Keratinocyte (primary cell): ENCODE data around the gene INPP5K. TPM values are rescaled to one million over a fixed set of nuclear protein-coding genes. Genes with fewer than 3 reads are reported as not detected.

Source experiments
- DNase-seq: peaks from one replicate; pipeline ENCODE4 v3.0.0-alpha.2; 2011; ENCODE audit warnings: low read depth, missing footprints, low spot score
- FAIRE-seq: peaks from 2 replicates; lab custom pipeline; 2011; peaks lifted over from hg19 to GRCh38; lab: Jason Lieb, UNC
- H2AFZ ChIP-seq: 2 replicates; pipeline ENCODE4 v1.6.0; 2012; ENCODE audit warnings: low read length, control low read depth, inconsistent platforms; ENCODE audit not compliant: control insufficient read depth
- H3K27ac ChIP-seq: 2 replicates; pipeline ENCODE4 v1.5.1; 2011; ENCODE audit warnings: low read length; ENCODE audit not compliant: control insufficient read depth, insufficient read depth
- H3K27me3 ChIP-seq: 3 replicates; pipeline ENCODE4 v1.6.0; 2011; ENCODE audit warnings: low read length; ENCODE audit not compliant: control insufficient read depth, insufficient read depth; ENCODE audit errors: extremely low read depth
- H3K36me3 ChIP-seq, 2 experiments: 2 replicates in 1 of 2; 3 replicates in 1 of 2; pipeline ENCODE4 v1.5.1; 2011; ENCODE audit warnings: low read length in 2 of 2, mild to moderate bottlenecking in 1 of 2; ENCODE audit not compliant: control insufficient read depth in 2 of 2, insufficient read depth in 2 of 2; ENCODE audit errors: extremely low read depth in 1 of 2
- H3K4me1 ChIP-seq: 3 replicates; pipeline ENCODE4 v1.5.1; 2011; ENCODE audit warnings: low read length; ENCODE audit not compliant: control insufficient read depth, insufficient read depth; ENCODE audit errors: extremely low read depth
- H3K4me2 ChIP-seq: 3 replicates; pipeline ENCODE4 v1.6.0; 2011; ENCODE audit warnings: low read depth, low read length; ENCODE audit not compliant: control insufficient read depth, insufficient read depth; ENCODE audit errors: extremely low read depth
- H3K4me3 ChIP-seq, 3 experiments: fragments of 200-600 bp in 1 of 3; sonication (generic) in 1 of 3; 2 replicates in 2 of 3; 3 replicates in 1 of 3; pipeline ENCODE4 v1.5.1; 2011 to 2016; ENCODE audit warnings: low read length in 3 of 3, mild to moderate bottlenecking in 3 of 3, control low read depth in 2 of 3, inconsistent platforms in 1 of 3, low read depth in 1 of 3, mixed read lengths in 1 of 3, mixed run types in 1 of 3, moderate library complexity in 1 of 3; ENCODE audit not compliant: control insufficient read depth in 2 of 3, insufficient read depth in 2 of 3; ENCODE audit errors: extremely low read depth in 1 of 3
- H3K79me2 ChIP-seq: 2 replicates; pipeline ENCODE4 v1.6.0; 2012; ENCODE audit warnings: low read length; ENCODE audit not compliant: control insufficient read depth, insufficient read depth
- H3K9ac ChIP-seq: 3 replicates; pipeline ENCODE4 v1.6.0; 2011; ENCODE audit warnings: low read length; ENCODE audit not compliant: control insufficient read depth, insufficient read depth; ENCODE audit errors: extremely low read depth
- H3K9me1 ChIP-seq: 3 replicates; pipeline ENCODE4 v1.6.0; 2011; ENCODE audit warnings: low read length; ENCODE audit not compliant: control insufficient read depth, insufficient read depth; ENCODE audit errors: extremely low read depth
- H3K9me3 ChIP-seq: 2 replicates; pipeline ENCODE4 v1.5.1; 2012; ENCODE audit warnings: low read depth, low read length; ENCODE audit not compliant: control insufficient read depth
- H4K20me1 ChIP-seq: 3 replicates; pipeline ENCODE4 v1.6.0; 2011; ENCODE audit warnings: low read length; ENCODE audit not compliant: control insufficient read depth, insufficient read depth; ENCODE audit errors: extremely low read depth
- CTCF ChIP-seq, 3 experiments: IDR thresholded peaks in 1 of 3; conservative IDR thresholded peaks in 1 of 3; optimal IDR thresholded peaks in 1 of 3; 2 replicates in 2 of 3; 3 replicates in 1 of 3; pipeline versions ENCODE3 to v1.5.1; 2011; ENCODE audit warnings: low read length in 3 of 3, mild to moderate bottlenecking in 3 of 3, moderate library complexity in 2 of 3, control low read depth in 1 of 3, inconsistent platforms in 1 of 3; ENCODE audit not compliant: insufficient read depth in 2 of 3; ENCODE audit errors: extremely low read depth in 1 of 3
- EZH2 ChIP-seq: IDR thresholded peaks from one replicate; pipeline ENCODE4 v1.6.1; 2012; ENCODE audit warnings: inconsistent platforms, mild to moderate bottlenecking, low read length, moderate library complexity
- dilution Hi-C: fragments of 300-500 bp; cut with MboI; formaldehyde crosslinking; loops from one replicate; pipeline ENCODE4 v1.7.0; 2020; ENCODE audit warnings: low sequenced_read_pairs; ENCODE audit not compliant: extremely low pct_ligation_motif_present
- polyA plus RNA-seq, 5 experiments: library from polyadenylated mRNA; depleted of rRNA in 3 of 5; stranded (reverse) in 3 of 5; stranded (forward) in 1 of 5; unstranded in 1 of 5; fragments of >200 nt; gene quantifications; 1 replicate in 1 of 5; 2 replicates in 3 of 5; 3 replicates in 1 of 5; pipeline versions ENCODE4 v1.2.1 to v1.2.3, GENCODE V29; 2011 to 2012; ENCODE audit warnings: missing spikeins in 2 of 5, low read depth in 1 of 5, low replicate concordance in 1 of 5

Gene INPP5K
- polyA plus RNA-seq, 1 donor (not counting 4 experiments of a cell fraction or from before 2014, with no cell fraction given): 23.0 TPM

GRCh38 chr17:1535737-1536136 lies 19.3 kb upstream of the INPP5K start:
- FAIRE-seq (no peak), DNase-seq (no peak)
- Histone ChIP-seq H3K9ac (no peak overlapping the region), H3K4me1 (no peaks in the 10 kb centered on the region), H3K27me3 (no peaks in the 10 kb centered on the region), H3K36me3 (peaks cover 43 to 47% of the 10 kb centered on the region in 2 experiments), H3K9me1 (no peaks in the 10 kb centered on the region), H4K20me1 (peaks cover 2% of the 10 kb centered on the region), H2AFZ (no peak overlapping the region), H3K9me3 (no peaks in the 10 kb centered on the region), H3K27ac (no peak overlapping the region), H3K4me2 (no peak overlapping the region), H3K79me2 (no peaks in the 10 kb centered on the region), H3K4me3 (no peak overlapping the region)
- dilution Hi-C loops: no loop called here
- TF ChIP-seq EZH2 (no peak), CTCF (optimal IDR thresholded peaks at IDR 0.05 in 1 of 3, IDR thresholded peaks at IDR 0.05 in 1 of 3, conservative IDR thresholded peaks at IDR 0.05 in 1 of 3; ENCODE audit: extremely low read depth in 1 of 3, insufficient read depth in 2 of 3, low read length in 3 of 3) (no peak)

GRCh38 chr17:1533661-1534325 lies 17.4 kb upstream of the INPP5K start:
- Histone ChIP-seq H3K27me3 (no peaks in the 10 kb centered on the region), H2AFZ (no peak overlapping the region), H3K4me1 (peaks cover 6% of the 10 kb centered on the region), H3K4me3 (no peak overlapping the region), H3K36me3 (peaks cover 44 to 52% of the 10 kb centered on the region in 2 experiments), H3K9me3 (no peaks in the 10 kb centered on the region), H3K79me2 (no peaks in the 10 kb centered on the region), H3K9ac (no peak overlapping the region), H3K4me2 (no peak overlapping the region), H3K27ac (no peak overlapping the region), H3K9me1 (no peaks in the 10 kb centered on the region), H4K20me1 (peaks cover 2% of the 10 kb centered on the region)
- TF ChIP-seq CTCF (optimal IDR thresholded peaks at IDR 0.05 in 1 of 3, IDR thresholded peaks at IDR 0.05 in 1 of 3, conservative IDR thresholded peaks at IDR 0.05 in 1 of 3; ENCODE audit: extremely low read depth in 1 of 3, insufficient read depth in 2 of 3, low read length in 3 of 3) (no peak), EZH2 (no peak)
- no peak for FAIRE-seq
- dilution Hi-C loops: no loop called here
- no peak for DNase-seq
